ENCODE results near the gene NPAS3.

GRCh38 chr14:33219957-33220356 lies 281.3 kb downstream of the NPAS3 start:
- TF ChIP-seq POLR2AphosphoS5 (IDR thresholded peaks at IDR 0.05; ENCODE audit: low read depth, low read length) (no peak), POLR2A (IDR thresholded peaks at IDR 0.05; ENCODE audit: low read depth, low read length) (no peak)
